Liver (tissue), 9 donors: ENCODE data around the gene KLRF1. TPM values are rescaled to one million over a fixed set of nuclear protein-coding genes. Genes with fewer than 3 reads are reported as not detected.

Experiments
- DNase-seq: peaks from one replicate; pipeline ENCODE4 v3.0.0-alpha.2; 2017; ENCODE audit warnings: low spot score
- H3K27ac ChIP-seq, 2 donors: one replicate each; pipeline ENCODE4 v1.7.0; 2013; ENCODE audit warnings: inconsistent platforms in 2 of 2, low read length in 2 of 2, control low read depth in 1 of 2, low read depth in 1 of 2, mild to moderate bottlenecking in 1 of 2
- H3K27me3 ChIP-seq, 4 donors: one replicate each; pipeline versions ENCODE4 v1.6.1 to v1.7.0; 2013; ENCODE audit warnings: low read length in 3 of 4, inconsistent platforms in 1 of 4, mild to moderate bottlenecking in 1 of 4, moderate library complexity in 1 of 4; ENCODE audit not compliant: control insufficient read depth in 4 of 4, insufficient read depth in 4 of 4
- H3K36me3 ChIP-seq, 4 donors: one replicate each; pipeline versions ENCODE4 v1.6.1 to v1.7.0; 2013; ENCODE audit warnings: low read length in 3 of 4, mild to moderate bottlenecking in 3 of 4, low read depth in 1 of 4, moderate library complexity in 1 of 4; ENCODE audit not compliant: control insufficient read depth in 4 of 4, insufficient read depth in 3 of 4
- H3K4me1 ChIP-seq, 4 donors: one replicate each; pipeline versions ENCODE4 v1.6.1 to v1.7.0; 2013; ENCODE audit warnings: low read length in 3 of 4, mild to moderate bottlenecking in 3 of 4, moderate library complexity in 1 of 4; ENCODE audit not compliant: control insufficient read depth in 4 of 4, insufficient read depth in 4 of 4
- H3K4me3 ChIP-seq, 3 donors: one replicate each; pipeline versions ENCODE4 v1.6.1 to v1.7.0; 2013; ENCODE audit warnings: low read length in 3 of 3, control low read depth in 1 of 3, low read depth in 1 of 3, mild to moderate bottlenecking in 1 of 3
- H3K9ac ChIP-seq, 2 donors: one replicate each; pipeline ENCODE4 v1.7.0; 2013; ENCODE audit warnings: low read length in 2 of 2, mild to moderate bottlenecking in 2 of 2, moderate library complexity in 2 of 2, control low read depth in 1 of 2, low read depth in 1 of 2
- H3K9me3 ChIP-seq, 4 donors: one replicate each; pipeline versions ENCODE4 v1.6.1 to v1.7.0; 2013; ENCODE audit warnings: low read length in 3 of 4; ENCODE audit not compliant: control insufficient read depth in 4 of 4
- ATF3 ChIP-seq: IDR thresholded peaks from 2 replicates; pipeline ENCODE4 v1.6.1; 2016; ENCODE audit warnings: antibody characterized with exemption
- CTCF ChIP-seq: fragments of 150-350 bp; IDR thresholded peaks from 2 replicates; pipeline ENCODE4 v1.5.1; 2017; ENCODE audit warnings: improper control_type of control experiment, low read depth, low read length; ENCODE audit not compliant: missing input control
- EGR1 ChIP-seq, 2 donors: IDR thresholded peaks; 2 replicates each; pipeline ENCODE4 v1.6.1; 2016 to 2018; ENCODE audit warnings: antibody characterized with exemption in 2 of 2, low read depth in 2 of 2
- FOXA1 ChIP-seq: IDR thresholded peaks from 2 replicates; pipeline ENCODE4 v1.6.1; 2016; ENCODE audit warnings: antibody characterized with exemption
- FOXA2 ChIP-seq: IDR thresholded peaks from 2 replicates; pipeline ENCODE4 v1.6.1; 2016; ENCODE audit warnings: antibody characterized with exemption
- GABPA ChIP-seq, 2 donors: IDR thresholded peaks in 1 of 2; conservative IDR thresholded peaks in 1 of 2; 2 replicates each; pipeline ENCODE4 v1.6.1; 2016; ENCODE audit warnings: antibody characterized with exemption in 2 of 2, mild to moderate bottlenecking in 1 of 2, moderate library complexity in 1 of 2
- HNF4A ChIP-seq, 2 donors: conservative IDR thresholded peaks; 2 replicates each; pipeline ENCODE4 v1.6.1; 2016; ENCODE audit warnings: antibody characterized with exemption in 2 of 2, mild to moderate bottlenecking in 2 of 2
- HNF4G ChIP-seq: IDR thresholded peaks from 2 replicates; pipeline ENCODE4 v1.6.1; 2016; ENCODE audit warnings: antibody characterized with exemption
- JUND ChIP-seq, 2 donors: IDR thresholded peaks; 2 replicates each; pipeline ENCODE4 v1.6.1; 2016; ENCODE audit warnings: antibody characterized with exemption in 2 of 2
- MAX ChIP-seq: IDR thresholded peaks from 2 replicates; pipeline ENCODE4 v1.6.1; 2016; ENCODE audit warnings: antibody characterized with exemption
- NR2F2 ChIP-seq: IDR thresholded peaks from 2 replicates; pipeline ENCODE4 v1.6.1; 2016; ENCODE audit warnings: antibody characterized with exemption
- RAD21 ChIP-seq, 2 donors: IDR thresholded peaks; 2 replicates each; pipeline ENCODE4 v1.6.1; 2016; ENCODE audit warnings: antibody characterized with exemption in 2 of 2, mild to moderate bottlenecking in 2 of 2
- REST ChIP-seq: IDR thresholded peaks from 2 replicates; pipeline ENCODE4 v1.6.1; 2016; ENCODE audit warnings: antibody characterized with exemption, mild to moderate bottlenecking
- RXRA ChIP-seq, 2 donors: IDR thresholded peaks; 2 replicates each; pipeline ENCODE4 v1.6.1; 2017 to 2018; ENCODE audit warnings: antibody characterized with exemption in 2 of 2, mild to moderate bottlenecking in 1 of 2
- SP1 ChIP-seq: IDR thresholded peaks from 2 replicates; pipeline ENCODE4 v1.6.1; 2018; ENCODE audit warnings: antibody characterized with exemption, mild to moderate bottlenecking
- TAF1 ChIP-seq: conservative IDR thresholded peaks from 2 replicates; pipeline ENCODE4 v1.6.1; 2016; ENCODE audit warnings: antibody characterized with exemption, mild to moderate bottlenecking
- YY1 ChIP-seq: IDR thresholded peaks from 2 replicates; pipeline ENCODE4 v1.6.1; 2016; ENCODE audit warnings: antibody characterized with exemption, mild to moderate bottlenecking
- ZBTB33 ChIP-seq: IDR thresholded peaks from 2 replicates; pipeline ENCODE4 v1.6.1; 2016; ENCODE audit warnings: antibody characterized with exemption
- WGBS: extraction: QIAGEN DNeasy Blood & Tissue Kit; methylation state at CpG from one replicate; pipeline ENCODE4 v1.1.7; 2013; 5-methylcytosine and 5-hydroxymethylcytosine counted together
- polyA plus RNA-seq, 2 donors: library from polyadenylated mRNA; stranded (reverse) in 1 of 2; unstranded in 1 of 2; fragments of 200-250 nt in 1 of 2; fragments of >200 nt in 1 of 2; fragmentation: Nextera tagmentation in 1 of 2; extraction: Ambion mirVana in 1 of 2; gene quantifications; one replicate each; pipeline versions ENCODE4 v1.2.1 to v1.2.3, GENCODE V29; 2013 to 2015
- total RNA-seq, 2 donors: library from RNA; depleted of rRNA; stranded (reverse); fragments of >200 nt; gene quantifications; one replicate each; pipeline ENCODE4 v1.2.3, GENCODE V29; 2014
- donor health status: healthy.
- donor health status: healthy.
- donor health status: healthy.
- donor health status: healthy.
- donor health status: healthy.

The KLRF1 gene
- total and polyA plus RNA-seq, 4 donors = 0.18 to 1.5 (median 0.76) TPM

- TF ChIP-seq REST (no peak), CTCF (no peak)
These were observed 43.0 kb upstream of the KLRF1 start (continued) for GRCh38 chr12:9784326-9784725.

- Histone ChIP-seq H3K4me3 (no peak overlapping the region), H3K9me3 (no peaks in the 10 kb centered on the region), H3K27me3 (no peaks in the 10 kb centered on the region), H3K9ac (no peak overlapping the region), H3K27ac (no peak overlapping the region), H3K36me3 (no peaks in the 10 kb centered on the region), H3K4me1 (no peaks in the 10 kb centered on the region)
- no peak for DNase-seq
- WGBS = 78% methylated on average over 3 of the region's 3 CpGs
- no peak for TF ChIP-seq HNF4A (conservative IDR thresholded peaks at IDR 0.05)
- no peak for TF ChIP-seq CTCF
- TF ChIP-seq EGR1 (IDR thresholded peaks at IDR 0.05; ENCODE audit: low read depth in 2 of 2) = no peak
- TF ChIP-seq SP1 = no peak
- TF ChIP-seq ATF3 = no peak
- no peak for TF ChIP-seq JUND (IDR thresholded peaks at IDR 0.05)
- TF ChIP-seq GABPA (IDR thresholded peaks at IDR 0.05 in 1 of 2, conservative IDR thresholded peaks at IDR 0.05 in 1 of 2) = no peak
- TF ChIP-seq YY1 = no peak
- no peak for TF ChIP-seq RXRA (IDR thresholded peaks at IDR 0.05)
- TF ChIP-seq NR2F2 = no peak
- no peak for TF ChIP-seq FOXA1
- TF ChIP-seq REST = no peak
- no peak for TF ChIP-seq RAD21 (IDR thresholded peaks at IDR 0.05)
- no peak for TF ChIP-seq ZBTB33
- no peak for TF ChIP-seq TAF1
- no peak for TF ChIP-seq HNF4G
- TF ChIP-seq FOXA2 = no peak
- no peak for TF ChIP-seq MAX
These were observed 42.5 kb upstream of the KLRF1 start for GRCh38 chr12:9784816-9785215.
